BLaER1 (cell line): Measurements from ENCODE around the gene SRRM4.

ENCODE experiments used
- H3K27ac ChIP-seq: shearing (Covaris generic); formaldehyde crosslinking; 2 replicates; pipeline ENCODE4 v1.8.1; 2022
- H3K27me3 ChIP-seq: shearing (Covaris generic); formaldehyde crosslinking; 2 replicates; pipeline ENCODE4 v1.8.1; 2022
- H3K36me3 ChIP-seq: shearing (Covaris generic); formaldehyde crosslinking; 2 replicates; pipeline ENCODE4 v1.8.1; 2022
- H3K4me1 ChIP-seq: shearing (Covaris generic); formaldehyde crosslinking; 2 replicates; pipeline ENCODE4 v1.8.1; 2022
- H3K4me2 ChIP-seq: shearing (Covaris generic); formaldehyde crosslinking; 2 replicates; pipeline ENCODE4 v1.8.1; 2022
- H3K4me3 ChIP-seq: shearing (Covaris generic); formaldehyde crosslinking; 2 replicates; pipeline ENCODE4 v1.8.1; 2022
- H3K9ac ChIP-seq: shearing (Covaris generic); formaldehyde crosslinking; 2 replicates; pipeline ENCODE4 v1.8.1; 2022
- H3K9me3 ChIP-seq: shearing (Covaris generic); formaldehyde crosslinking; 2 replicates; pipeline ENCODE4 v1.8.1; 2022
- H4K20me1 ChIP-seq: shearing (Covaris generic); formaldehyde crosslinking; 2 replicates; pipeline ENCODE4 v1.8.1; 2022
- Cebpa-rat ChIP-seq: shearing (Covaris generic); IDR thresholded peaks from 2 replicates; pipeline ENCODE4 v1.8.1; 2022

The SRRM4 gene

DNA sequence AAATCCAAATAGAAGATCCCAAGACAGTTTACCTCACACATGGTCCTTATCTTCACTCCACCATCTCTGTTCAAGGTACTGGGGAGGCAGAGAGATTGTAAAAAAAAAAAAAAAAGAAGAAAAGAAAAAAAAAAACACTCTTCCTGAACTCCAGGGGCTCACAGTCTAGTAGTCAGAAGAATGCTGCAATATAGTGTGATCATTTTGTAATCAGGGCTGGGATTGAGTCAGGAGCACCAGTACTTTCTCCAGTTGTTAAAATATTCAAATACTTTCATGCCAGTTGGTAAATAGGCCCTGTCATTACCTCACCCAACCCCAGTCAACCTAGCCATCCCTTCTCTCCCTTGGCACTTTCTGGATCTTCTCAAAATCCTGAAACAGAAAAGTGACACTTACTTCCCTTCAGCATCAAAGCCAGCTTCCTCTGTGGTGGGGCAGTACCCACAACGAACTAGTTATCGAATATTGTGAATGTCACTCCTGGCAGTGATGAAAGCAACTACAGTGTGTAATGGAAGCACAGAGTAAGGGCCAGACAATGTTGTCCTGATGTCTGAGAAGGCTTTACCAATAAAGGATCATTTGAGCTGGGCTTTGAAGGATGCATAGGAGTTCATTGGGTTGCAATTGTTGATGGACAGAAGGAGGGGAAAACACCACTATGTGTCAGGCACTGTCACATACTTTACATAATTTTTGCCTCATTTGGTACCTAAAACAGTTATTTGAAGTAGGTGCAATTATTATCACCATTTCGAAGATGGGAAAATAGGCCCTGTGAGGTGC lies 153.1 kb downstream of the SRRM4 start:
- Histone ChIP-seq H3K4me3 (no peak overlapping the region), H3K9ac (no peak overlapping the region), H3K4me2 (no peak overlapping the region), H3K4me1 (peaks cover 8% of the 10 kb centered on the region; the same call in 1 of the 2 replicates), H3K9me3 (no peaks in the 10 kb centered on the region), H3K27me3 (no peaks in the 10 kb centered on the region), H4K20me1 (no peaks in the 10 kb centered on the region), H3K36me3 (no peaks in the 10 kb centered on the region), H3K27ac (no peak overlapping the region)
- TF ChIP-seq Cebpa-rat, result no peak

DNA sequence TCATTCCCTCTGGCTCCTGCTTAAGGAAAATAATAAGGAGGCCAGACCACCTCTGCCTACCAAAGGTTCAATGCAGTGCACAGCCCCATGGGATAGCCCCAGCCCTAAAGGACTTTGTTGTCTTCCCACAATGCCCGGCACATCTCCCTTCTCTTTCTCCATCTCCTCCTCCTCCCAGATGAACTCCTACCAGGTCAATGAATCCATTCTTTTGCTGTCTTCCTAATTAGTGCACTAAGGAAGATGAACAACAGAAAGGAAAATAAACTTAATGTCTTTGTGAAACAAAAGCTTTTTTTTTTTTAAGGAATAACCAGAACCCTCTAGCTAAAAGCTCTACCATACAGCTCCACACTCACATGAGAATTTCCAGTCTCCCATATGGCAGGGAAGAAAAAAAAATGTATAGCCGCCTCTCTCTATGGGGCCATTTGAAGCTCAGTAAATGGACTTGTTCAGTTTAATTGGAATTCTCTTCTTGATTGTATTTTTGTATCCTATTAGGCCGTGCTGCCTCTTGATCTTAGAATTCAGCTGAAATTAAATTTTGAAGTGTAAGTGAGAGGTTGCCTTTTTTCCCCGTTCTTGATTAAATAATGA lies 155.6 kb downstream of the SRRM4 start:
- Histone ChIP-seq H3K4me2 (no peak overlapping the region), H3K9ac (no peak overlapping the region), H3K36me3 (no peaks in the 10 kb centered on the region), H3K4me3 (no peak overlapping the region), H4K20me1 (no peaks in the 10 kb centered on the region), H3K27me3 (no peaks in the 10 kb centered on the region), H3K9me3 (no peaks in the 10 kb centered on the region), H3K4me1 (peaks cover 8% of the 10 kb centered on the region; the same call in 1 of the 2 replicates), H3K27ac (no peak overlapping the region)
- TF ChIP-seq Cebpa-rat, result no peak

- H3K4me2 ChIP-seq, result no peak overlapping the region
- H4K20me1 ChIP-seq, result no peaks in the 10 kb centered on the region
- H3K9ac ChIP-seq, result no peak overlapping the region
- H3K27me3 ChIP-seq, result no peaks in the 10 kb centered on the region
- peaks cover 8% of the 10 kb centered on the region; the same call in 1 of the 2 replicates for H3K4me1 ChIP-seq
- TF ChIP-seq Cebpa-rat, result no peak
- no peaks in the 10 kb centered on the region for H3K9me3 ChIP-seq
- H3K4me3 ChIP-seq, result no peak overlapping the region
- H3K27ac ChIP-seq, result no peak overlapping the region
- H3K36me3 ChIP-seq, result no peaks in the 10 kb centered on the region
Measured at GRCh38 chr12:119139448-119139847, 158.1 kb downstream of the SRRM4 start.

GRCh38 chr12:119145367-119145766 lies 164.0 kb downstream of the SRRM4 start:
- no peak for TF ChIP-seq Cebpa-rat
- no peak overlapping the region for H3K4me2 ChIP-seq
- no peaks in the 10 kb centered on the region for H3K36me3 ChIP-seq
- H4K20me1 ChIP-seq, result no peaks in the 10 kb centered on the region
- H3K4me1 ChIP-seq, result no peaks in the 10 kb centered on the region
- H3K27me3 ChIP-seq, result no peaks in the 10 kb centered on the region
- H3K27ac ChIP-seq, result no peak overlapping the region
- H3K9ac ChIP-seq, result no peak overlapping the region
- H3K9me3 ChIP-seq, result no peaks in the 10 kb centered on the region
- no peak overlapping the region for H3K4me3 ChIP-seq

DNA sequence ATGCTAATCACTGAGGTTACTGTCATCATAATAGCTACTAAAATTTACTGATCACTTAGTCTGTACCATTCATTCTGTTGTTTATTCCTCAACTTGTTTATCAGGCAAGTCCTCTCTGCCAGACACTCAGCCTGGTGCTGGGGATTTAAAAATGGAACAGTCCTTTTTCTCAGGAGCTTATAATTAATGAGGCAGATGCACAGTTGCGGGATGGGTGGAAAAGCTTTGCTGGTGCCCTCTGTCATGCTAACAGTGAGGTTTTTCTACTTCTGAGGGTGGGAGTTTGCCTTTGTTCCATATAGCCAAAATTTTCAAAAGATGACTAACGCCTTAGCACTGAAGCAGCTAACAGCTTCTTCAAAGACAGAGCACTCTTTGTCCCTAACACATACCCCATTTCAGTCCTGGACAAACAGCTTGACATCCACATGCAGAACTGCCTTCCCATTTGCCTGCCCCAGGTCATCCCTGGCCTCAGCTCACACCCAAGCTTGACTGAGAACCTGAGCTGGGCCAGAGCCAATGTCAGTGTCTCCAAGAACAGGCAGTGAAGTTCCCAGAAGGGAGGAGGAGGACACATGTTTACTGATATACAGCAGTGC lies 166.6 kb downstream of the SRRM4 start:
- TF ChIP-seq Cebpa-rat, result no peak
- Histone ChIP-seq H3K9me3 (0 out of 2 replicates have a peak, but pooled peaks cover 3% of the 10 kb centered on the region), H3K36me3 (no peaks in the 10 kb centered on the region), H4K20me1 (no peaks in the 10 kb centered on the region), H3K4me2 (no peak overlapping the region), H3K4me3 (no peak overlapping the region), H3K9ac (no peak overlapping the region), H3K27ac (no peak overlapping the region), H3K4me1 (no peaks in the 10 kb centered on the region), H3K27me3 (no peaks in the 10 kb centered on the region)

DNA sequence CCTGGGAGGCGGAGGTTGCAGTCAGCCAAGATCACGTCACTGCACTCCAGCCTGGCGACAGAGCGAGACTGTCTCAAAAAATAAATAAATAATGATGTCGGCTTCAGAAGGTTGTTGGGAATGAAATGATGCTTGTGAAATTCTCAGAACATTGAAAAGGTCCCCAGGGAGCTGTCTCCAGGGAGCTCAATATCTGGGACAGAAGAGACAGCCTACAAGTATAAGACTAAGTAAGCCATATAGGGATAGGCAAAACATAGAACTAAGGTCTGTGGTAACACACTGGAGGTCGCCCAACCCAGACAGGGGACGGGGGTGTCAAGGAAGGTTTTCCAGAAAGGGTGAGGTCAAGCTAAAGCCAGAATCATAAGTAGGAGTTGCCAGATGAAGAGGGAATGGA lies 167.9 kb downstream of the SRRM4 start:
- no peak for TF ChIP-seq Cebpa-rat
- Histone ChIP-seq H3K9ac (no peak overlapping the region), H4K20me1 (no peaks in the 10 kb centered on the region), H3K9me3 (peaks cover 15% of the 10 kb centered on the region), H3K4me2 (no peak overlapping the region), H3K27me3 (no peaks in the 10 kb centered on the region), H3K36me3 (no peaks in the 10 kb centered on the region), H3K27ac (no peak overlapping the region), H3K4me1 (no peaks in the 10 kb centered on the region), H3K4me3 (no peak overlapping the region)

DNA sequence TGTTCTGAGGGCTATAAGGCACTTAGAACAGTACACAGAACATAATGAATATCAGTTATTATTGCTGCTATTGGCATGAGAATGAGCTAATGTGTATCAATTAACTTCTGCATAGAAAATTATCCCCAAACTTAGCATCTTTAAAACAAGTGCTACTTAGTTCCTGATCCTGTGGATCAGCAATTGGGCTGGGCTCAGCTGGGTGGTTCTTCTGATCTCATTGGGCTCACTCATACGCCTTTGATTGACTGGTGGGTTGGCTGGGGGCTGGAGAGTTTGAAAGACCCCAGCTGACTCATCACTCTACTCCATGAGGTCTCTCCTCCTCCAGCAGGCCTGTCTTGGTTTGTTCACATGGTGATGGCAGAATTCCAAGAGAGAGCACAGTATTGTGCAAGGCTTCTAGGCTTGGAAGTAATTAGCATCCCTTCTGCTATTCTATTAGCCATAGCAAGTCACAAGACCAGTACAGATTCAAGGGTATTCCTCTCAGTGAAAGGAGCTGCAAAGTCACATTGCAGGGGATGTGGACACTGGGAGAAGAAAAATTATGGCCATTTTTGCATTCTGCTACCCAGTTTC lies 170.2 kb downstream of the SRRM4 start:
- Histone ChIP-seq H3K4me2 (no peak overlapping the region), H3K27ac (no peak overlapping the region), H3K4me1 (peaks cover 14% of the 10 kb centered on the region), H4K20me1 (no peaks in the 10 kb centered on the region), H3K9ac (no peak overlapping the region), H3K27me3 (no peaks in the 10 kb centered on the region), H3K4me3 (no peak overlapping the region), H3K36me3 (no peaks in the 10 kb centered on the region), H3K9me3 (peaks cover 19% of the 10 kb centered on the region)
- TF ChIP-seq Cebpa-rat, result no peak

DNA sequence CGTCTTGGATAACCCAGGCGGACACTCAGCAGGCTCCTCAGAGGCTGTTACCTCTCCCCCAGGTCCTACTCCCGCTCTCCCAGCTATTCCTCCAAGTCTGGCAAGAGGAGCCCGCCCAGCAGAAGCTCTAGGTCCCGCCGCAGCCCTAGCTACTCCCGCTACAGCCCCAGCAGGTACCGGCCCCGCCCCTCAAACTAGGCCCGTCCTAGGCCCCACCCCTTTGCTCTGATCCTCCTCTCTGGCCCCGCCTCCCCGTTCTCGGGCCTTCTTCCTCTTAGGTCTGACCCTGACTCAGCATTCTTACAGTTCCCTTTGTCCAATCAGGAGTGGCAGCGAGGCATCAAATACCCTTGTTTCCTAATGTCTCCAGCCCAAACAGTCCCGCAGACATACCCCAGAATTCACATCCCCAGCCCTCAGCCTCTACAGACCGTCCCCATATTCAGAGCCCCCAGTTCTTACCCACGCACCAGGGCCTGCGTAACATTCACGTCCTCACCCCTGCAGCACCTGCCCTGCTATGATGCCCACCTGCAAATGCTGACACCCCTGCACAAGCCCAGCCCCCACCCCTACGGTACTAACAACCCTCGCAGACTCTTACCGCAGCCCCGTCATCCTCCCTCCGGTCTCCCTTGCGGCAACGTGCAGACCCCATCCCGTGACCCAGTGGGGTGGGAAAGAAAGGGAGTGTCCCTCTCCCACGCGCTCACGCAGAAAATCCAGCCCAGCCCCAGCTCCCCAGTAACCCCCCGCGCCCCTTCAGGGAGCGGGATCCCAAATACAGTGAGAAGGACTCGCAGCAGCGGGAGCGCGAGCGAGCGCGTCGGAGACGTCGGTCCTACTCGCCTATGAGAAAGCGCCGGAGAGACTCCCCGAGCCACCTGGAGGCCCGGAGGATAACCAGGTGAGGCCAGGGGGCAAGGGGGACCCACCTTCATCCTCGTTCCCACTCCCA lies 172.4 kb downstream of the SRRM4 start:
- Histone ChIP-seq H3K9ac (no peak overlapping the region), H3K4me1 (peaks cover 17% of the 10 kb centered on the region), H3K27me3 (no peaks in the 10 kb centered on the region), H3K4me2 (no peak overlapping the region), H4K20me1 (no peaks in the 10 kb centered on the region), H3K4me3 (no peak overlapping the region), H3K27ac (no peak overlapping the region), H3K36me3 (no peaks in the 10 kb centered on the region), H3K9me3 (peaks cover 19% of the 10 kb centered on the region)
- no peak for TF ChIP-seq Cebpa-rat

DNA sequence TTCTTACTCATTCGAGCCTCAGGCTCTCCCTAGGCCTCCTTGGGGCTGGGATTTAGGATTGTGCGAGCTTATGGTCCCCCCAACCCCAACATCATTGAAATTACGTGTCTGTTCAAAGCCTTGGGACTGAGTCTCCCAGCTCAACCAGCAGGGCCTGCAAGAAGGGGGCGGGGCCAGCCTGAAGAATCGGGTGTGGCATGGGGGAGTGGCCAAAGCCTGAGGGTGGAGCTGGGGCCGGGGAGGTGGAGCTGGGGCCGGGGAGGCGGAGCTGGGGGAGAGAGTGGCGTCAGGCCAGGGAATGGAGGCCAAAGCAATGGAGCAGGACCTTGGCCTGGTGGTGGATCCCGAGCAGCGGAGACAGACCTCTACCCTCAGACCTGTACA lies 173.1 kb downstream of the SRRM4 start:
- H3K36me3 ChIP-seq, result no peaks in the 10 kb centered on the region
- TF ChIP-seq Cebpa-rat, result no peak
- no peak overlapping the region for H3K9ac ChIP-seq
- H3K9me3 ChIP-seq, result peaks cover 19% of the 10 kb centered on the region
- no peak overlapping the region for H3K4me2 ChIP-seq
- no peak overlapping the region for H3K4me3 ChIP-seq
- peaks cover 17% of the 10 kb centered on the region for H3K4me1 ChIP-seq
- no peaks in the 10 kb centered on the region for H3K27me3 ChIP-seq
- no peaks in the 10 kb centered on the region for H4K20me1 ChIP-seq
- no peak overlapping the region for H3K27ac ChIP-seq
